OCI-M1 (cell line): ENCODE results near the gene SYNPO2.

Experiments used
- DNase-seq: peaks from one replicate; lab custom pipeline; 2025; lab: John Stamatoyannopoulos, UW

The SYNPO2 gene

GRCh38 chr4:119080721-119081541 lies 192.3 kb downstream of the SYNPO2 start:
- no peak for DNase-seq

- no peak for DNase-seq
Observed at GRCh38 chr4:119081542-119081859, 192.8 kb downstream of the SYNPO2 start.

- DNase-seq = no peak
Observed at GRCh38 chr4:119081943-119082342, 193.3 kb downstream of the SYNPO2 start.

- DNase-seq = no peak
Observed at GRCh38 chr4:119082661-119083060, 194.0 kb downstream of the SYNPO2 start.

GRCh38 chr4:119084513-119084912 lies 195.9 kb downstream of the SYNPO2 start:
- no peak for DNase-seq

GRCh38 chr4:119087121-119087520 lies 198.5 kb downstream of the SYNPO2 start:
- DNase-seq = no peak

GRCh38 chr4:119087656-119088055 lies 199.0 kb downstream of the SYNPO2 start:
- no peak for DNase-seq

GRCh38 chr4:119093042-119093827 lies 204.6 kb downstream of the SYNPO2 start:
- no peak for DNase-seq

GRCh38 chr4:119097282-119097900 lies 208.7 kb downstream of the SYNPO2 start:
- DNase-seq = no peak

GRCh38 chr4:119098306-119098705 lies 209.7 kb downstream of the SYNPO2 start:
- DNase-seq = no peak

- no peak for DNase-seq
Observed at GRCh38 chr4:119099227-119099810, 210.7 kb downstream of the SYNPO2 start.

GRCh38 chr4:119100655-119101054 lies 212.0 kb downstream of the SYNPO2 start:
- peak; percentile 14 for DNase-seq

GRCh38 chr4:119103263-119103662 lies 214.6 kb downstream of the SYNPO2 start:
- peak; percentile 61 for DNase-seq

- no peak for DNase-seq
Observed at GRCh38 chr4:119104644-119105273, 216.1 kb downstream of the SYNPO2 start.

- no peak for DNase-seq
Observed at GRCh38 chr4:119105605-119106004, 217.0 kb downstream of the SYNPO2 start.

- DNase-seq = no peak
Observed at GRCh38 chr4:119106036-119107000, 217.7 kb downstream of the SYNPO2 start.

- DNase-seq = no peak
Observed at GRCh38 chr4:119110121-119110520, 221.5 kb downstream of the SYNPO2 start.
